Fibroblast of lung (primary cell): ENCODE measurements around the gene SETDB2. TPM values are rescaled to one million over a fixed set of nuclear protein-coding genes. Genes with fewer than 3 reads are reported as not detected.

ENCODE experiments used
- DNase-seq, 2 donors: peaks; one replicate each; pipeline versions ENCODE4 v3.0.0 to v3.0.0-alpha.2; 2010; ENCODE audit warnings: low read depth in 2 of 2
- H2AFZ ChIP-seq: 2 replicates; pipeline ENCODE4 v1.5.1; 2012; ENCODE audit warnings: low read length, control low read depth, inconsistent platforms
- H3K27ac ChIP-seq: 2 replicates; pipeline ENCODE4 v1.5.1; 2011; ENCODE audit warnings: low read length, control low read depth; ENCODE audit not compliant: insufficient read depth
- H3K27me3 ChIP-seq: 2 replicates; pipeline ENCODE4 v1.5.1; 2011; ENCODE audit warnings: mild to moderate bottlenecking, low read length; ENCODE audit not compliant: control insufficient read depth, insufficient read depth
- H3K36me3 ChIP-seq: 2 replicates; pipeline ENCODE4 v1.5.1; 2011; ENCODE audit warnings: low read length; ENCODE audit not compliant: control insufficient read depth, insufficient read depth
- H3K4me1 ChIP-seq: 2 replicates; pipeline ENCODE4 v1.5.1; 2011; ENCODE audit warnings: low read length; ENCODE audit not compliant: control insufficient read depth, insufficient read depth; ENCODE audit errors: extremely low read depth
- H3K4me2 ChIP-seq: 2 replicates; pipeline ENCODE4 v1.5.1; 2011; ENCODE audit warnings: low read length, control low read depth; ENCODE audit not compliant: insufficient read depth; ENCODE audit errors: extremely low read depth
- H3K4me3 ChIP-seq, 4 experiments: fragments of 200-600 bp in 1 of 4; sonication (generic) in 1 of 4; replicated peaks in 1 of 4; 2 replicates each; pipeline ENCODE4 v1.5.1; 2011 to 2016; ENCODE audit warnings: low read length in 4 of 4, low read depth in 3 of 4, mild to moderate bottlenecking in 3 of 4, control low read depth in 2 of 4, inconsistent platforms in 1 of 4, mixed read lengths in 1 of 4; ENCODE audit not compliant: insufficient read depth in 1 of 4; ENCODE audit errors: control extremely low read depth in 1 of 4
- H3K79me2 ChIP-seq: 2 replicates; pipeline ENCODE4 v1.5.1; 2012; ENCODE audit warnings: mild to moderate bottlenecking, low read length, inconsistent platforms; ENCODE audit not compliant: control insufficient read depth, insufficient read depth
- H3K9ac ChIP-seq: 2 replicates; pipeline ENCODE4 v1.5.1; 2011; ENCODE audit warnings: mild to moderate bottlenecking, low read length, control low read depth; ENCODE audit not compliant: insufficient read depth
- H3K9me3 ChIP-seq: 2 replicates; pipeline ENCODE4 v1.5.1; 2012; ENCODE audit warnings: low read depth, low read length; ENCODE audit not compliant: control insufficient read depth, insufficient read depth
- H4K20me1 ChIP-seq: 2 replicates; pipeline ENCODE4 v1.5.1; 2011; ENCODE audit warnings: low read length; ENCODE audit not compliant: control insufficient read depth, insufficient read depth; ENCODE audit errors: extremely low read depth
- CTCF ChIP-seq, 2 donors: IDR thresholded peaks in 1 of 2; conservative IDR thresholded peaks in 1 of 2; 1 replicate in 1 of 2; 2 replicates in 1 of 2; pipeline ENCODE4 v1.5.1; 2011 to 2012; ENCODE audit warnings: low read length in 2 of 2, control low read depth in 1 of 2, inconsistent platforms in 1 of 2, low read depth in 1 of 2, mild to moderate bottlenecking in 1 of 2
- EZH2 ChIP-seq: IDR thresholded peaks from 2 replicates; pipeline ENCODE4 v1.5.1; 2012; ENCODE audit warnings: low read length, control low read depth, mild to moderate bottlenecking; ENCODE audit errors: missing control alignments
- polyA plus RNA-seq, 2 donors: library from polyadenylated mRNA; depleted of rRNA in 1 of 2; stranded (reverse) in 1 of 2; unstranded in 1 of 2; fragments of >200 nt; gene quantifications; 2 replicates each; pipeline ENCODE4 v1.2.1, GENCODE V29; 2011 to 2012; ENCODE audit warnings: missing spikeins in 1 of 2
- total RNA-seq: library from RNA; depleted of rRNA; stranded (reverse); fragments of >200 nt; gene quantifications from 2 replicates; pipeline ENCODE4 v1.2.1, GENCODE V29; 2014

SETDB2 gene
- total and polyA plus RNA-seq, 2 donors (not counting 1 experiment from before 2014, with no cell fraction given): 10.4 to 13.7 TPM

- H3K79me2 ChIP-seq: peaks cover 2% of the 10 kb centered on the region
- H3K36me3 ChIP-seq: no peaks in the 10 kb centered on the region
- H3K27ac ChIP-seq: no peak overlapping the region
- TF ChIP-seq CTCF (conservative IDR thresholded peaks at IDR 0.05 in 1 of 2, IDR thresholded peaks at IDR 0.05 in 1 of 2; ENCODE audit: low read depth in 1 of 2, low read length in 2 of 2) (no peak), EZH2 (no peak)
- H3K4me1 ChIP-seq: no peaks in the 10 kb centered on the region
- H3K27me3 ChIP-seq: no peaks in the 10 kb centered on the region
- no peak overlapping the region for H2AFZ ChIP-seq
- DNase-seq: no peak
- H3K4me3 ChIP-seq: no peak overlapping the region
- no peak overlapping the region for H3K4me2 ChIP-seq
- H4K20me1 ChIP-seq: no peaks in the 10 kb centered on the region
- H3K9ac ChIP-seq: no peak overlapping the region
- no peaks in the 10 kb centered on the region for H3K9me3 ChIP-seq
These were observed 4.5 kb upstream of the SETDB2 start for GRCh38 chr13:49439609-49440008.

- TF ChIP-seq CTCF (conservative IDR thresholded peaks at IDR 0.05 in 1 of 2, IDR thresholded peaks at IDR 0.05 in 1 of 2; ENCODE audit: low read depth in 1 of 2, low read length in 2 of 2): no peak
- TF ChIP-seq EZH2: no peak
- H3K27me3 ChIP-seq: no peaks in the 10 kb centered on the region
- no peak overlapping the region for H3K4me3 ChIP-seq
- no peak overlapping the region for H3K27ac ChIP-seq
- no peak overlapping the region for H3K4me2 ChIP-seq
- DNase-seq: no peak
- H3K9me3 ChIP-seq: no peaks in the 10 kb centered on the region
- no peak overlapping the region for H2AFZ ChIP-seq
- no peaks in the 10 kb centered on the region for H4K20me1 ChIP-seq
- no peaks in the 10 kb centered on the region for H3K4me1 ChIP-seq
- H3K9ac ChIP-seq: no peak overlapping the region
- H3K36me3 ChIP-seq: no peaks in the 10 kb centered on the region
- peaks cover 3% of the 10 kb centered on the region for H3K79me2 ChIP-seq
These were observed 2.8 kb upstream of the SETDB2 start for GRCh38 chr13:49441312-49441711.

- H3K79me2 ChIP-seq: peaks cover 8% of the 10 kb centered on the region
- H3K4me1 ChIP-seq: no peaks in the 10 kb centered on the region
- H3K27ac ChIP-seq: no peak overlapping the region
- H3K27me3 ChIP-seq: no peaks in the 10 kb centered on the region
- H3K4me3 ChIP-seq: no peak overlapping the region
- peak; percentile 54 to 89 for DNase-seq
- H3K9ac ChIP-seq: no peak overlapping the region
- no peaks in the 10 kb centered on the region for H4K20me1 ChIP-seq
- H2AFZ ChIP-seq: no peak overlapping the region
- TF ChIP-seq EZH2: no peak
- no peak for TF ChIP-seq CTCF (conservative IDR thresholded peaks at IDR 0.05 in 1 of 2, IDR thresholded peaks at IDR 0.05 in 1 of 2; ENCODE audit: low read depth in 1 of 2, low read length in 2 of 2)
- no peaks in the 10 kb centered on the region for H3K9me3 ChIP-seq
- no peak overlapping the region for H3K4me2 ChIP-seq
- no peaks in the 10 kb centered on the region for H3K36me3 ChIP-seq
These were observed 2.2 kb upstream of the SETDB2 start for GRCh38 chr13:49441846-49442245.
